LoVo (cell line): Measurements from ENCODE around the gene B9D1.

Source experiments
- DNase-seq: peaks from one replicate; pipeline ENCODE4 v3.0.0-alpha.2; 2016; ENCODE audit warnings: low spot score

Gene B9D1

DNA sequence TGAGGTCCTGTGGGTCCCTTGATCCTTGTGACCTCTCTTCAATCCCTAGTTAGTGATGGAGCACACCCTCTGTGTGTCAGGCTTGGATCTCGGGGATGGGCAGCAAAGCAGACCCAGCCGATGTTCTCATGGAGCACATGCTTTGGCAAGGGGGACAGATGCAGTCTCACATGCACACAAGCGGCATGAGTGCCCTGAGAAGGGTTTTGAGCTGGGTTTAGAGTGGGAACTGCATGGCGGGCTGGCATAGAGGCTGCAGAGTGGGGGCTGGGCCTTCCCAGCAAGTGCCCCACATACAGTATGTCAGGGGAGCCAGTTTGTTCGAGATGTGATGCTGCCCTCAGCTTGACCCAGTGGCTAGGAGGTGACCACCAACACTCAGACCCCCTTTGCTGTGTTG, 41.6 kb downstream of the B9D1 start:
- DNase-seq: no peak

- DNase-seq: no peak
Observed at GRCh38 chr17:19319771-19320505, 42.6 kb downstream of the B9D1 start.

GRCh38 chr17:19318611-19319010, 43.9 kb downstream of the B9D1 start:
- DNase-seq: no peak

GRCh38 chr17:19317359-19318095, 45.0 kb downstream of the B9D1 start:
- no peak for DNase-seq

DNA sequence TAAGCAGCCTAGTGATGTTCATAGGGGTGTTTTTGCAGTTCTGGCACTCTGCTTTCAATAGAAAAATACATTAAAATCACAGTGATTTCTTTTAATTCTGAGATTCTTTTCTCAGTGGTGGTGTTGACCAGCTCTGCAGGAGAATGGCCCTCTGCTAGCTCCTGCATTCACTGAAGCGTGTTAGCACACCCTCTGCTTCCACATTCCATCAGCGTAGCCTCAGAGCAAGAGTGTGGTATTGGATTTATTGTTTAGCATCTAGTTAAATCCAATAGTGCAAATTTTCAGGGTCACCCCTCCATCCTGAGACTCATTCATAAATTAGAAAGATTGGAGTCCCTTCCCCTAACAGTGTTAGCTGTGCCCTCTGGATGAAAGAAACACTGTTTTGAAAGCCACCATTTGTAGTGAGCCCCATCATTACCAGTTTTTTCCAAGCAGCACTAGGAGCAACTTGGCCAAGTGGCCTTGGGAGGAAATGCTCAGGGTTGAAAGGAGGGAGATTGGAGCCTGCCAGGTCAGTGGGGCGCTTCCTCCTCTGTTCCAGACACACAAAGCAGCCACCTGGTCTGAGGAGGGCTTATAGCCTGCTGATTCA, 45.7 kb downstream of the B9D1 start:
- DNase-seq: no peak

GRCh38 chr17:19315104-19315503, 47.4 kb downstream of the B9D1 start:
- DNase-seq: no peak

DNA sequence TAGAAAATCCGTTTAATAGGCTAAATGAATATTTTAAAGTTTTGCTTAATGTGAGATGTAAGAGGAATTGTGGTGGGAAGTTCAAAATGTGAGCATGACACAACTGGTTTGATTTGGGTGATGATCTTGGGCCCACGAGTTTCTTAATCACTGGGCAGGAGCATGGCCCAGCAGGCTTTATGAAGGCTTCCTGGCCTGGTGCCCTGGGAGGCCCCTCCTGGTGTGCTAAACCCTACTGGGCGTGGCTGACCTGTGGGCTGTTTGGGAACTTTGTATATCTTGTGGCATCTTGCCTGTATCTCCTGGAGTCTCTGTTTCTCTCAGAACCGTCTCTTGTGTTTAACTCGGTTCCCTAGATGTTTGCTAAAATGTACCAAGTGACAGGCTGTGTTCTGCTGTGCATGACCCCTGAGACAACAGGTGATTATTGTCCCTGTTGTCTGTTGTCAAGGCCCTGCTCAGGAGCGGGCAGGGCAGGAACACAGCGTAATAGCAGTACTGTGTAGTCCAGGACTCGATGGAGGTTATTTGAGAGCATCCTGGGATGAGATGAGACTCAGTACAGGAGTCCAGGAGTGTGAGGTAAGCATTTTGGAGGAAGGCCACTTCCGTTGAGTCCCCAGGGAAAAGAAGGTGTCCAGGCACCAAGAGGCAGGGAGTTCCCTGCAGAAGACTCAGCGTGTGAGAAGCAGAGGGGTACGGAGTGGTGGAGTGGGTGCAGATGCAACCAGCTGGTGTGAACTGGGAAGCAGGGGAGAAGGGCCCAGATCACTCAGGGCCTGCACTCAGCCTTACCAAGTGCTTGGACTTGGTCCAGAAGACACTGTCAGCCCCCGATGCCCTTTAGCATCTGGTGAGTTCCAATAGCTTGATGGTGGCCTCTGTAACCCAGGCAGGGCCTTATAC, 48.5 kb downstream of the B9D1 start:
- no peak for DNase-seq

DNA sequence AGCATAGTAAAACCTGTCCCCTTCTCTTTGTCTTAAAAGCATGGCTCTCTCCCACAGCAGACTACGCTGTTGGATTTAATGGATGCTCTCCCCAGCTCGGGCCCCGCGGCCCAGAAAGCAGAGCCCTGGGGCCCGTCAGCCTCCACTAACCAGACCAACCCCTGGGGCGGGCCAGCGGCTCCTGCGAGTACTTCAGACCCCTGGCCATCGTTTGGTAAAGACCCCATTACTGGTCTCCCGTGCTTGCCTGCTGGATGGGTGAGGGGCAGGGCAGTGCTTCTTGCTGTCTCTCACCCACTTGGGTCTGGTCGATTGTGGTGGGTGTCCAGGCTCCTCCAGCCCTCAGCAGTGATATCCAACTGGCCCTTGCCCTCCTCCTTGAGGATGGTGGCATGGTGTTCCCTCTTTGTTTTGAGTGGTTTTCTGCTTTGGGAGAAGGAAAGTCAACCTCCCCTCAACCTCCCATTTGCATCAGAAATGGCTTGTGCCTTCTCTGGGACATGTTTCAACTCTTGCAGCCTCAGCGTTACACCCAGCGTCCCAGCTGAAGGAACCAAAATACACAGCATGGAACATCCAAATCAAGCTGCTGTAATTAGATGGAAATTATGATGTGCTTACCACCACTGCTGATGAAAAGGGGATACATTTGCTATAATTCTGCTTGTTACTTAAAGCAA, 49.3 kb downstream of the B9D1 start:
- DNase-seq: no peak

GRCh38 chr17:19312406-19312805, 50.1 kb downstream of the B9D1 start:
- DNase-seq: no peak

- DNase-seq: no peak
Observed at GRCh38 chr17:19311421-19312215, 50.9 kb downstream of the B9D1 start.

DNA sequence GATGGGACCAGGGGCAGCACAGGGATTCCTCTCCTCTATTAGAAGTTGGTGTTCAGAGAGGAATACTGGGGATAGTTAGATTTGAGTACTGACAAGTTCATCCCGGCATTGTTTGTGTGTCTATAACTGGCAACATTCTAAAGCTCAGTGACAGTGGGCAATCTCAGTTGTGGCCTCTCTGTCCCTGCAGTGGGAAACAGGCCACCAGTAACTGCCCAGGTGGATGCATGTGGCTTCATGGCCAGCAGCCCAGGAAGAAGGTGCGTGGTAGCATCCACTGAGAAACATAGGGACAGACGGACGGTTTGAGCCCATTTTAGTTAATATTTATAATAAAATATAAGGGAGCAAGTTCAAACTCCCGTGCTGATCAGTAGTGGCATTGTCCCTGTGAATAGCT, 51.5 kb downstream of the B9D1 start:
- DNase-seq: no peak

DNA sequence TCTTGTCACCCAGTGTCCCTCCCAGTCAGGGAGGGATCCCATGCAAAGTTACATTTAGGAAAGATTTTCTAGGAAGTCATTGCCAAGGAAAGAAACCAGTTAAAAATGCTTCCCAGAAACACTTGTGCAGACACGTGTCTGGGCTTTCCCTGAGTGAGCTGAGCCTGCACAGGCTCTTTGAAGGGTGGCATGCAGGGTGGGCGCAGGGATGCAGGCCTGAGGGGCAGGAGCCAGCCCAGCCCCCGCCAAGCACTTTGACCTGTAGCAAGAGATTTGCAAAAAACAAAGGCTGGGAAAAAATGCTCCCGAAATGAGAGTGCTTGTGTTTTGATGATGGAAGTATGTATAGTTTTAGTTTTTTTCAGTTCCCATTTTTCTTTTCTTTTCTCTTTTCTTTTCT, 52.4 kb downstream of the B9D1 start:
- no peak for DNase-seq

DNA sequence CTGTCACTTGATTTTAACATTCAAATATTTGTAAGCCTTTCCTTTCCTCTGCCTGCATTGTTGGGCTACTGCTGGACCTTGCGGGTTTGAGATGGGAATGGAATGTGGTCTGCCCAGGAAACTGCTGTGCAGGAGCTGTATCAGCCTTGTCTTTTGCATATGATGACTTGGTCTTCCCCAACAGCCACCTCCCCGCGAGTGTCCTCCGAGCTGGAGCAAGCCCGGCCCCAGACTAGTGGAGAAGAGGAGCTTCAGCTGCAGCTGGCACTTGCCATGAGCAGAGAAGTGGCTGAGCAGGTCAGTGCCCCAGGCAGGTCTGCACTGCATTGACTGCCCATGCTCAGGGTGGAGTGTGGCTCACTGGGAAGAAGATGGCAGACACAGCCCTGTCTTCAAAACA, 52.8 kb downstream of the B9D1 start:
- DNase-seq: no peak

GRCh38 chr17:19308398-19308797, 54.1 kb downstream of the B9D1 start:
- DNase-seq: no peak

DNA sequence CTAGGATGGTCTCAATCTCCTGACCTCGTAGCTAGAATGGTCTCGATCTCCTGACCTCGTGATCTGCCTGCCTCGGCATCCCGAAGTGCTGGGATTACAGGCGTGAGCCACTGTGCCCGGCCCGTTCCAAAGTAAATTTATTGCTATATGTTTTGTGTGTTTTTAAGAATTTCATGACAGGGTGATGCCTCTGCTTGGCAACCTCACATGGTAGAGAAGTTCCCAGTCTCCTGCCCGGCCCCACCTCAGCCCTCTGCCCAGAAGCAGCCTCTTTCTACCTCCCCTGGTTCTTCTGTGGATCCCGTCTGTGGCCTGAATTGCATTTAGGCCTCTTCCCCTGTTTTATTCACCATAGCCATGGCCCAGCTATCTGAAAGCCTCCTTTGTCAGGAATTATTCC, 55.0 kb downstream of the B9D1 start:
- no peak for DNase-seq

- no peak for DNase-seq
Observed at GRCh38 chr17:19306160-19307111, 56.1 kb downstream of the B9D1 start.

- DNase-seq: no peak
Observed at GRCh38 chr17:19305761-19306159, 56.8 kb downstream of the B9D1 start.

DNA sequence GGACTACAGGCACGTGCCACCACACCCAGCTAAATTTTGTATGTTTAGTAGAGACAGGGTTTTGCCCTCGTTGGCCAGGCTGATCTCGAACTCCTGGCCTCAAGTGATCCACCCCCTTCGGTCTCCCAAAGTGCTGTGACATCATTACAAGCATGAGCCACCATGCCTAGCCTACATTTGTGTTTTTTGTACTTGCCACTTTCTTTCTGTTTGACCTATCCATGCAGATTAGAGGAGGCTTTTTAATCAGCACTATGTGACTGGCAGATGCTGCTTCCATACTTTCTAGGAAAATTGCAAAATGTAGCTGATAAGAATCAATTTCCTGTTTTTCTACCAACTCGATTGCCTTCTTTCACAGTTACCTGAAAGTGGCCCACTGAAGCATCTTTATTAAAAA, 57.3 kb downstream of the B9D1 start:
- no peak for DNase-seq

- no peak for DNase-seq
Observed at GRCh38 chr17:19304751-19305150, 57.8 kb downstream of the B9D1 start.

- no peak for DNase-seq
Observed at GRCh38 chr17:19304209-19304608, 58.3 kb downstream of the B9D1 start.
